ES-I3 (cell line): ENCODE results near the gene HLA-C.
A peak's percentile ranks its signal among the peaks of the same experiment; 100 is the strongest.
"Not testable (repeated sequence)": the region's sequence is repeated elsewhere in the genome, so short reads cannot be mapped to it uniquely, and the experiment has no call there.

ENCODE experiments used
- H3K36me3 ChIP-seq: 2 replicates; pipeline ENCODE4 v1.6.1; 2013; ENCODE audit warnings: mild to moderate bottlenecking, low read length, control low read depth, moderate library complexity; ENCODE audit not compliant: insufficient read depth
- H3K4me1 ChIP-seq: 2 replicates; pipeline ENCODE4 v1.6.1; 2013; ENCODE audit warnings: mild to moderate bottlenecking, control low read depth, low read length; ENCODE audit not compliant: insufficient read depth
- H3K9ac ChIP-seq: 2 replicates; pipeline ENCODE4 v1.6.1; 2013; ENCODE audit warnings: low read depth, mild to moderate bottlenecking, low read length, moderate library complexity
- H3K9me3 ChIP-seq: 2 replicates; pipeline ENCODE4 v1.6.1; 2013; ENCODE audit warnings: mild to moderate bottlenecking, low read length, moderate library complexity; ENCODE audit not compliant: control insufficient read depth, insufficient read depth

HLA-C gene

GRCh38 chr6:31289788-31290187 is 17.9 kb upstream of the HLA-C start:
- Histone ChIP-seq H3K9ac (no peak overlapping the region), H3K36me3 (no peaks in the 10 kb centered on the region), H3K4me1 (no peaks in the 10 kb centered on the region), H3K9me3 (no peaks in the 10 kb centered on the region)

- Histone ChIP-seq H3K4me1 (no peaks in the 10 kb centered on the region), H3K9ac (no peak overlapping the region), H3K9me3 (no peaks in the 10 kb centered on the region), H3K36me3 (no peaks in the 10 kb centered on the region)
Observed at GRCh38 chr6:31287619-31288018, 15.7 kb upstream of the HLA-C start.

GRCh38 chr6:31285982-31286381 is 14.1 kb upstream of the HLA-C start:
- Histone ChIP-seq H3K9me3 (no peaks in the 10 kb centered on the region), H3K9ac (no peak overlapping the region)

GRCh38 chr6:31285486-31285885 is 13.6 kb upstream of the HLA-C start:
- no peak overlapping the region for H3K9ac ChIP-seq
- no peaks in the 10 kb centered on the region for H3K36me3 ChIP-seq
- H3K4me1 ChIP-seq: no peaks in the 10 kb centered on the region
- H3K9me3 ChIP-seq: no peaks in the 10 kb centered on the region

More at GRCh38 chr6:31285982-31286381, 14.1 kb upstream of the HLA-C start:
- Histone ChIP-seq H3K36me3 (no peaks in the 10 kb centered on the region), H3K4me1 (no peaks in the 10 kb centered on the region)

GRCh38 chr6:31279647-31280046 is 7.8 kb upstream of the HLA-C start:
- not testable (repeated sequence) for H3K9ac ChIP-seq, H3K4me1 ChIP-seq, H3K36me3 ChIP-seq, H3K9me3 ChIP-seq

GRCh38 chr6:31272836-31273626 is 1.1 kb upstream of the HLA-C start:
- H3K4me1 ChIP-seq: no peaks in the 10 kb centered on the region
- peak overlapping the region; percentile 68; the same call in 1 of the 2 replicates for H3K9ac ChIP-seq
- no peaks in the 10 kb centered on the region for H3K36me3 ChIP-seq
- no peaks in the 10 kb centered on the region for H3K9me3 ChIP-seq

- H3K9ac ChIP-seq: peak overlapping the region; percentile 68
- no peaks in the 10 kb centered on the region for H3K9me3 ChIP-seq
- H3K36me3 ChIP-seq: no peaks in the 10 kb centered on the region
- no peaks in the 10 kb centered on the region for H3K4me1 ChIP-seq
Observed at GRCh38 chr6:31272436-31272835, 544 bp upstream of the HLA-C start.

GRCh38 chr6:31270788-31271640 is 878 bp downstream of the HLA-C start:
- H3K9me3 ChIP-seq: no peaks in the 10 kb centered on the region
- no peaks in the 10 kb centered on the region for H3K4me1 ChIP-seq
- H3K36me3 ChIP-seq: no peaks in the 10 kb centered on the region
- peak overlapping the region; percentile 68; the same call in 1 of the 2 replicates for H3K9ac ChIP-seq

- no peaks in the 10 kb centered on the region for H3K36me3 ChIP-seq
- no peaks in the 10 kb centered on the region for H3K4me1 ChIP-seq
- H3K9me3 ChIP-seq: no peaks in the 10 kb centered on the region
- no peak overlapping the region for H3K9ac ChIP-seq
Observed at GRCh38 chr6:31268836-31269235, 3.1 kb downstream of the HLA-C start.

- H3K9ac ChIP-seq: no peak overlapping the region
- no peaks in the 10 kb centered on the region for H3K4me1 ChIP-seq
- H3K9me3 ChIP-seq: no peaks in the 10 kb centered on the region
- no peaks in the 10 kb centered on the region for H3K36me3 ChIP-seq
Observed at GRCh38 chr6:31268369-31268765, 3.5 kb downstream of the HLA-C start.

GRCh38 chr6:31267651-31268368 is 4.1 kb downstream of the HLA-C start:
- Histone ChIP-seq H3K4me1 (no peaks in the 10 kb centered on the region), H3K9me3 (no peaks in the 10 kb centered on the region), H3K36me3 (no peaks in the 10 kb centered on the region), H3K9ac (no peak overlapping the region)

- H3K36me3 ChIP-seq: no peaks in the 10 kb centered on the region
- no peaks in the 10 kb centered on the region for H3K4me1 ChIP-seq
- no peak overlapping the region for H3K9ac ChIP-seq
- no peaks in the 10 kb centered on the region for H3K9me3 ChIP-seq
Observed at GRCh38 chr6:31266567-31267360, 5.1 kb downstream of the HLA-C start.

GRCh38 chr6:31265926-31266325 is 6.0 kb downstream of the HLA-C start:
- Histone ChIP-seq H3K9ac (no peak overlapping the region), H3K4me1 (no peaks in the 10 kb centered on the region), H3K36me3 (no peaks in the 10 kb centered on the region), H3K9me3 (no peaks in the 10 kb centered on the region)
